WTC11 (cell line): ENCODE results near the gene CAMTA1. TPM values are rescaled to one million over a fixed set of nuclear protein-coding genes. Genes with fewer than 3 reads are reported as not detected.

Source experiments
- ATAC-seq: fragments of 200-7000 bp; cut with Tn5 transposase; 2 replicates; pipeline ENCODE4 v1.10.0; 2021; ENCODE audit warnings: mild to moderate bottlenecking, moderate library complexity
- CTCF ChIA-PET: fragments of 300-600 bp; sonication (Branson Sonifier 250); formaldehyde crosslinking; loops from one replicate; lab custom pipeline; 2021; ENCODE audit warnings: antibody characterized with exemption; lab: Charles Lee
- POLR2A ChIA-PET: fragments of 350-600 bp; sonication (Branson Sonifier 250); formaldehyde crosslinking; loops from one replicate; lab custom pipeline; 2021; ENCODE audit warnings: antibody characterized with exemption; lab: Charles Lee
- DNase-seq: peaks from one replicate; pipeline ENCODE4 v3.0.0; 2021; ENCODE audit warnings: low spot score
- H3K27ac Mint-ChIP-seq: 2 replicates; pipeline ENCODE4 v1.8.0; 2021; ENCODE audit warnings: mixed read lengths
- H3K27me3 Mint-ChIP-seq: 2 replicates; pipeline ENCODE4 v1.8.0; 2021; ENCODE audit warnings: low read depth, mild to moderate bottlenecking, moderate library complexity, mixed read lengths
- H3K36me3 Mint-ChIP-seq: 2 replicates; pipeline ENCODE4 v1.8.0; 2021; ENCODE audit warnings: mixed read lengths
- H3K4me1 Mint-ChIP-seq: 2 replicates; pipeline ENCODE4 v1.8.0; 2022; ENCODE audit warnings: mixed read lengths
- H3K4me3 Mint-ChIP-seq: 2 replicates; pipeline ENCODE4 v1.8.0; 2021; ENCODE audit warnings: mild to moderate bottlenecking, moderate library complexity, mixed read lengths
- H3K9me3 Mint-ChIP-seq: 2 replicates; pipeline ENCODE4 v1.8.0; 2021; ENCODE audit warnings: mixed read lengths
- AFF4 ChIP-seq: sonication (generic); formaldehyde crosslinking; IDR thresholded peaks from 2 replicates; pipeline ENCODE4 v1.8.1; 2023; ENCODE audit warnings: mild to moderate bottlenecking, missing genetic modification reagents, borderline replicate concordance
- AR ChIP-seq: fragments of 250-450 bp; sonication (Bioruptor Pico); IDR thresholded peaks from 2 replicates; pipeline ENCODE4 v1.9.0; 2021; ENCODE audit warnings: mild to moderate bottlenecking
- CBFB ChIP-seq: sonication (generic); formaldehyde crosslinking; IDR thresholded peaks from 2 replicates; pipeline ENCODE4 v1.8.1; 2022; ENCODE audit warnings: mild to moderate bottlenecking, low read depth, missing genetic modification reagents
- CREM ChIP-seq: sonication (generic); formaldehyde crosslinking; IDR thresholded peaks from 2 replicates; pipeline ENCODE4 v1.8.1; 2022; ENCODE audit warnings: mild to moderate bottlenecking, missing genetic modification reagents, moderate library complexity
- EMX1 ChIP-seq: fragments of 250-450 bp; sonication (Bioruptor Pico); IDR thresholded peaks from 2 replicates; pipeline ENCODE4 v1.8.0; 2021; ENCODE audit warnings: mild to moderate bottlenecking
- ETV6 ChIP-seq: sonication (generic); formaldehyde crosslinking; IDR thresholded peaks from 2 replicates; pipeline ENCODE4 v1.8.1; 2022; ENCODE audit warnings: mild to moderate bottlenecking, missing genetic modification reagents
- FOXP1 ChIP-seq: sonication (generic); formaldehyde crosslinking; IDR thresholded peaks from 2 replicates; pipeline ENCODE4 v1.8.0; 2022; ENCODE audit warnings: missing genetic modification reagents, mild to moderate bottlenecking, moderate library complexity, borderline replicate concordance
- GABPB1 ChIP-seq: sonication (generic); formaldehyde crosslinking; IDR thresholded peaks from 2 replicates; pipeline ENCODE4 v1.8.1; 2023; ENCODE audit warnings: mild to moderate bottlenecking, missing genetic modification reagents
- JAZF1 ChIP-seq: fragments of 250-450 bp; sonication (Bioruptor Pico); IDR thresholded peaks from 2 replicates; pipeline ENCODE4 v1.9.0; 2021; ENCODE audit warnings: moderate library complexity, mild to moderate bottlenecking, inconsistent platforms
- KAT7 ChIP-seq: sonication (generic); formaldehyde crosslinking; IDR thresholded peaks from 2 replicates; pipeline ENCODE4 v1.8.1; 2023; ENCODE audit warnings: missing genetic modification reagents, mild to moderate bottlenecking, borderline replicate concordance
- NFATC4 ChIP-seq: fragments of 250-450 bp; sonication (Bioruptor Pico); IDR thresholded peaks from 2 replicates; pipeline ENCODE4 v1.9.0; 2021; ENCODE audit warnings: mild to moderate bottlenecking
- NR1H2 ChIP-seq: sonication (generic); formaldehyde crosslinking; IDR thresholded peaks from 2 replicates; pipeline ENCODE4 v1.9.0; 2021; ENCODE audit warnings: mild to moderate bottlenecking, moderate library complexity, missing genetic modification reagents
- NR2C2 ChIP-seq: sonication (generic); formaldehyde crosslinking; IDR thresholded peaks from 2 replicates; pipeline ENCODE4 v1.8.0; 2022; ENCODE audit warnings: mild to moderate bottlenecking, missing genetic modification reagents
- PREB ChIP-seq: sonication (generic); formaldehyde crosslinking; IDR thresholded peaks from 2 replicates; pipeline ENCODE4 v1.8.1; 2022; ENCODE audit warnings: mild to moderate bottlenecking, missing genetic modification reagents, moderate library complexity, borderline replicate concordance
- RORB ChIP-seq: fragments of 250-450 bp; sonication (Bioruptor Pico); IDR thresholded peaks from 2 replicates; pipeline ENCODE4 v1.9.0; 2021; ENCODE audit warnings: mild to moderate bottlenecking
- SMAD3 ChIP-seq: sonication (generic); formaldehyde crosslinking; IDR thresholded peaks from 2 replicates; pipeline ENCODE4 v1.8.0; 2022; ENCODE audit warnings: missing genetic modification reagents, mild to moderate bottlenecking, borderline replicate concordance
- SMAD4 ChIP-seq: sonication (generic); formaldehyde crosslinking; IDR thresholded peaks from 2 replicates; pipeline ENCODE4 v1.8.0; 2022; ENCODE audit warnings: mild to moderate bottlenecking, missing genetic modification reagents
- TEAD4 ChIP-seq: sonication (generic); formaldehyde crosslinking; IDR thresholded peaks from 2 replicates; pipeline ENCODE4 v1.8.0; 2022; ENCODE audit warnings: mild to moderate bottlenecking, missing genetic modification reagents
- ZNF281 ChIP-seq: sonication (generic); formaldehyde crosslinking; IDR thresholded peaks from 2 replicates; pipeline ENCODE4 v1.8.0; 2023; ENCODE audit warnings: mild to moderate bottlenecking, missing genetic modification reagents
- ZNF396 ChIP-seq: fragments of 250-450 bp; sonication (Bioruptor Pico); IDR thresholded peaks from 2 replicates; pipeline ENCODE4 v1.8.0; 2021; ENCODE audit warnings: mild to moderate bottlenecking, moderate library complexity, borderline replicate concordance
- ZNF423 ChIP-seq: fragments of 250-450 bp; sonication (Bioruptor Pico); IDR thresholded peaks from 2 replicates; pipeline ENCODE4 v2.1.2; 2022; ENCODE audit warnings: mild to moderate bottlenecking, moderate library complexity
- ZNF532 ChIP-seq: fragments of 250-450 bp; sonication (Bioruptor Pico); IDR thresholded peaks from 2 replicates; pipeline ENCODE4 v1.9.0; 2021; ENCODE audit warnings: mild to moderate bottlenecking, borderline replicate concordance
- total RNA-seq: library from RNA; stranded (reverse); gene quantifications from 3 replicates; pipeline ENCODE4 v1.2.3, GENCODE V29; 2021

The CAMTA1 gene
- total RNA-seq, 1 experiment from 2014 or later, result 86.4 TPM

- DNase-seq (no peak), ATAC-seq (no peak)
- CTCF ChIA-PET, result no interaction called here
- Mint-ChIP-seq H3K36me3 (peaks cover 25% of the 10 kb centered on the region), H3K4me3 (no peak overlapping the region), H3K4me1 (peaks cover 36% of the 10 kb centered on the region), H3K27ac (no peak overlapping the region), H3K27me3 (no peaks in the 10 kb centered on the region), H3K9me3 (peaks cover 33% of the 10 kb centered on the region)
- no peak for TF ChIP-seq EMX1
- TF ChIP-seq SMAD3 (CRISPR knock-in tag), result no peak
- TF ChIP-seq ETV6 (CRISPR knock-in tag), result no peak
- no peak for TF ChIP-seq ZNF532 (CRISPR knock-in tag)
- TF ChIP-seq AFF4 (CRISPR knock-in tag), result no peak
- no peak for TF ChIP-seq NFATC4
- no peak for TF ChIP-seq GABPB1 (CRISPR knock-in tag)
- TF ChIP-seq NR2C2 (CRISPR knock-in tag), result no peak
- TF ChIP-seq RORB (CRISPR knock-in tag), result no peak
- no peak for TF ChIP-seq AR (CRISPR knock-in tag)
- no peak for TF ChIP-seq SMAD4 (CRISPR knock-in tag)
- no peak for TF ChIP-seq TEAD4 (CRISPR knock-in tag)
- no peak for TF ChIP-seq CREM
- POLR2A ChIA-PET, result no interaction called here
Observed at GRCh38 chr1:7402548-7402850, 617.2 kb downstream of the CAMTA1 start.

- Mint-ChIP-seq H3K27ac (no peak overlapping the region), H3K4me1 (peaks cover 33% of the 10 kb centered on the region), H3K27me3 (no peaks in the 10 kb centered on the region), H3K36me3 (peaks cover 21% of the 10 kb centered on the region), H3K4me3 (no peak overlapping the region), H3K9me3 (peaks cover 29% of the 10 kb centered on the region)
- no peak for DNase-seq
- ChIA-PET CTCF (no interaction called here), POLR2A (interaction anchor here (0.6 kb wide), 1 partner anchor 602 kb away, joined by 3 read pairs; no protein-coding TSS in a partner anchor)
- no peak for ATAC-seq
- no peak for TF ChIP-seq NR1H2 (CRISPR knock-in tag)
- TF ChIP-seq PREB (CRISPR knock-in tag), result no peak
- no peak for TF ChIP-seq ZNF281 (CRISPR knock-in tag)
- TF ChIP-seq JAZF1 (CRISPR knock-in tag), result no peak
- TF ChIP-seq KAT7 (CRISPR knock-in tag), result no peak
- no peak for TF ChIP-seq ZNF396 (CRISPR knock-in tag)
- TF ChIP-seq CBFB (CRISPR knock-in tag), result no peak
- no peak for TF ChIP-seq ZNF423 (CRISPR knock-in tag)
- no peak for TF ChIP-seq FOXP1
Observed at GRCh38 chr1:7403265-7404045, 618.2 kb downstream of the CAMTA1 start.
